H9 (cell line): Measurements from ENCODE around the gene PLXNB1. TPM values are rescaled to one million over a fixed set of nuclear protein-coding genes. Genes with fewer than 3 reads are reported as not detected.

Experiments used
- DNase-seq: peaks from one replicate; pipeline ENCODE4 v3.0.0-alpha.2; 2017
- H2AFZ ChIP-seq: one replicate; pipeline ENCODE4 v1.6.1; 2013; ENCODE audit warnings: mild to moderate bottlenecking, low read length, control low read depth, moderate library complexity
- H2AK5ac ChIP-seq: 2 replicates; pipeline ENCODE4 v1.6.1; 2013; ENCODE audit warnings: low read length, control low read depth, mixed read lengths; ENCODE audit not compliant: insufficient read length
- H2BK120ac ChIP-seq: one replicate; pipeline ENCODE4 v1.6.1; 2013; ENCODE audit warnings: low read depth, mild to moderate bottlenecking, low read length, control low read depth, inconsistent platforms; ENCODE audit not compliant: poor library complexity, severe bottlenecking
- H2BK12ac ChIP-seq: 2 replicates; pipeline ENCODE4 v1.6.1; 2013; ENCODE audit warnings: low read length, control low read depth, mixed read lengths, low read depth; ENCODE audit not compliant: insufficient read length
- H2BK15ac ChIP-seq: 2 replicates; pipeline ENCODE4 v1.6.1; 2013; ENCODE audit warnings: low read depth, low read length, control low read depth
- H2BK20ac ChIP-seq: one replicate; pipeline ENCODE4 v1.6.1; 2013; ENCODE audit warnings: low read depth, mild to moderate bottlenecking, low read length, control low read depth, inconsistent platforms; ENCODE audit not compliant: poor library complexity, severe bottlenecking
- H2BK5ac ChIP-seq: 2 replicates; pipeline ENCODE4 v1.6.1; 2013; ENCODE audit warnings: low read length, control low read depth, mixed read lengths; ENCODE audit not compliant: insufficient read length
- H3K14ac ChIP-seq: 2 replicates; pipeline ENCODE4 v1.6.1; 2013; ENCODE audit warnings: low read length, control low read depth; ENCODE audit not compliant: insufficient read depth
- H3K18ac ChIP-seq: 2 replicates; pipeline ENCODE4 v1.6.1; 2013; ENCODE audit warnings: low read depth, mild to moderate bottlenecking, mixed read lengths, low read length, control low read depth; ENCODE audit not compliant: insufficient read length
- H3K23ac ChIP-seq: 2 replicates; pipeline ENCODE4 v1.6.1; 2013; ENCODE audit warnings: low read length, control low read depth, mixed read lengths, low read depth; ENCODE audit not compliant: insufficient read length
- H3K23me2 ChIP-seq: 2 replicates; pipeline ENCODE4 v1.6.1; 2013; ENCODE audit warnings: low read depth, mild to moderate bottlenecking, mixed read lengths, low read length, control low read depth; ENCODE audit not compliant: insufficient read length, poor library complexity, severe bottlenecking
- H3K27ac ChIP-seq: 2 replicates; pipeline ENCODE4 v1.5.1; 2013; ENCODE audit warnings: low read length, control low read depth, mixed read lengths, low read depth; ENCODE audit not compliant: insufficient read length
- H3K27me3 ChIP-seq: 2 replicates; pipeline ENCODE4 v1.6.1; 2013; ENCODE audit warnings: low read length, control low read depth, inconsistent platforms; ENCODE audit not compliant: insufficient read depth
- H3K4ac ChIP-seq: 2 replicates; pipeline ENCODE4 v1.6.1; 2013; ENCODE audit warnings: low read depth, mild to moderate bottlenecking, control low read depth, inconsistent platforms, low read length, moderate library complexity
- H3K4me1 ChIP-seq: 2 replicates; pipeline ENCODE4 v1.6.1; 2013; ENCODE audit warnings: low read length, control low read depth, inconsistent platforms; ENCODE audit not compliant: insufficient read depth
- H3K4me2 ChIP-seq: 2 replicates; pipeline ENCODE4 v1.6.1; 2013; ENCODE audit warnings: low read length, control low read depth, mixed read lengths; ENCODE audit not compliant: insufficient read length, insufficient read depth
- H3K56ac ChIP-seq: 2 replicates; pipeline ENCODE4 v1.6.1; 2013; ENCODE audit warnings: low read depth, mild to moderate bottlenecking, mixed read lengths, low read length, control low read depth; ENCODE audit not compliant: insufficient read length
- H3K79me1 ChIP-seq: 2 replicates; pipeline ENCODE4 v1.6.1; 2013; ENCODE audit warnings: low read depth, mild to moderate bottlenecking, moderate library complexity, low read length, control low read depth, inconsistent platforms; ENCODE audit not compliant: insufficient read depth, poor library complexity, severe bottlenecking
- H3K79me2 ChIP-seq: 2 replicates; pipeline ENCODE4 v1.6.1; 2013; ENCODE audit warnings: low read length, control low read depth, inconsistent platforms; ENCODE audit not compliant: insufficient read depth
- H3K9ac ChIP-seq: 2 replicates; pipeline ENCODE4 v1.6.1; 2013; ENCODE audit warnings: low read length, control low read depth, mixed read lengths; ENCODE audit not compliant: insufficient read length; ENCODE audit errors: extremely low read depth
- H3K9me3 ChIP-seq: one replicate; pipeline ENCODE4 v1.6.1; 2013; ENCODE audit warnings: low read depth, low read length, inconsistent platforms; ENCODE audit not compliant: control insufficient read depth
- H3T11ph ChIP-seq: one replicate; pipeline ENCODE4 v1.6.1; 2013; ENCODE audit warnings: mild to moderate bottlenecking, low read length, control low read depth, inconsistent platforms
- H4K20me1 ChIP-seq: one replicate; pipeline ENCODE4 v1.6.1; 2013; ENCODE audit not compliant: control insufficient read depth, insufficient read length, insufficient read depth
- H4K5ac ChIP-seq: 2 replicates; pipeline ENCODE4 v1.6.1; 2013; ENCODE audit warnings: low read depth, mild to moderate bottlenecking, mixed read lengths, low read length, control low read depth; ENCODE audit not compliant: insufficient read length
- H4K8ac ChIP-seq: replicated peaks from 2 replicates; pipeline ENCODE4 v1.6.1; 2013; ENCODE audit warnings: low read length, control low read depth, mixed read lengths, low read depth; ENCODE audit not compliant: insufficient read length
- H4K91ac ChIP-seq: 2 replicates; pipeline ENCODE4 v1.6.1; 2013; ENCODE audit warnings: low read depth, mild to moderate bottlenecking, moderate library complexity, mixed read lengths, low read length, control low read depth; ENCODE audit not compliant: insufficient read length
- H3K27ac Mint-ChIP-seq, 3 experiments: 2 replicates in 2 of 3; 3 replicates in 1 of 3; pipeline ENCODE4 v1.8.0; 2020 to 2021; ENCODE audit warnings: mixed read lengths in 3 of 3, mild to moderate bottlenecking in 1 of 3, moderate library complexity in 1 of 3
- H3K27me3 Mint-ChIP-seq: 2 replicates; pipeline ENCODE4 v1.8.0; 2021; ENCODE audit warnings: low read depth, mild to moderate bottlenecking, moderate library complexity, mixed read lengths
- H3K36me3 Mint-ChIP-seq, 3 experiments: 2 replicates in 2 of 3; 3 replicates in 1 of 3; pipeline ENCODE4 v1.8.0; 2020 to 2021; ENCODE audit warnings: low read depth in 3 of 3, mixed read lengths in 3 of 3; ENCODE audit not compliant: insufficient read depth in 1 of 3
- H3K4me1 Mint-ChIP-seq, 2 experiments: 2 replicates each; pipeline ENCODE4 v1.8.0; 2020; ENCODE audit warnings: mixed read lengths in 2 of 2
- H3K4me3 Mint-ChIP-seq, 2 experiments: 2 replicates in 1 of 2; 3 replicates in 1 of 2; pipeline ENCODE4 v1.8.0; 2020 to 2021; ENCODE audit warnings: mild to moderate bottlenecking in 2 of 2, mixed read lengths in 2 of 2, moderate library complexity in 1 of 2
- H3K9me3 Mint-ChIP-seq, 2 experiments: 2 replicates in 1 of 2; 3 replicates in 1 of 2; pipeline ENCODE4 v1.8.0; 2020; ENCODE audit warnings: mild to moderate bottlenecking in 2 of 2, mixed read lengths in 2 of 2, moderate library complexity in 1 of 2
- CTCF ChIP-seq: fragments of 200-600 bp; sonication (generic); conservative IDR thresholded peaks from 3 replicates; pipeline ENCODE4 v1.8.0; 2021; ENCODE audit warnings: antibody characterized with exemption, mild to moderate bottlenecking
- WGBS: extraction: QIAGEN DNeasy Blood & Tissue Kit; methylation state at CpG from one replicate; pipeline ENCODE4 v1.1.7; 2013; ENCODE audit warnings: missing lambda C conversion rate, low lambda C conversion rate, mixed read lengths; ENCODE audit not compliant: insufficient read length; ENCODE audit errors: extremely low coverage; 5-methylcytosine and 5-hydroxymethylcytosine counted together
- total RNA-seq: library from RNA; stranded (reverse); gene quantifications from 2 replicates; pipeline ENCODE4 v1.2.1, GENCODE V29; 2021

The PLXNB1 gene
- total RNA-seq, 1 experiment from 2014 or later: 184 TPM

- no peak overlapping the region for H3T11ph ChIP-seq
- TF ChIP-seq CTCF: no peak
- H4K91ac ChIP-seq: no peak overlapping the region
- no peak overlapping the region for H2BK20ac ChIP-seq
- H3K27ac Mint-ChIP-seq: no peak overlapping the region
- H3K4me1 ChIP-seq: no peaks in the 10 kb centered on the region
- H3K36me3 Mint-ChIP-seq: no peaks in the 10 kb centered on the region
- H2BK120ac ChIP-seq: no peak overlapping the region
- no CpG with 5 or more reads among the region's 7 CpGs for WGBS
- no peak overlapping the region for H3K27ac ChIP-seq
- H2BK5ac ChIP-seq: no peak overlapping the region
- H3K27me3 ChIP-seq: no peaks in the 10 kb centered on the region
- H4K5ac ChIP-seq: no peak overlapping the region
- no peak overlapping the region for H3K9ac ChIP-seq
- H3K27me3 Mint-ChIP-seq: no peaks in the 10 kb centered on the region; the same call in 1 of the 2 replicates
- no peak overlapping the region for H3K4me2 ChIP-seq
- H4K20me1 ChIP-seq: no peaks in the 10 kb centered on the region
- peaks cover 18 to 25% of the 10 kb centered on the region in 2 experiments for H3K4me1 Mint-ChIP-seq
- no peak overlapping the region for H3K14ac ChIP-seq
- no peak overlapping the region for H3K56ac ChIP-seq
- no peak overlapping the region for H3K18ac ChIP-seq
- H2BK15ac ChIP-seq: no peak overlapping the region
- H3K9me3 Mint-ChIP-seq: no peaks in the 10 kb centered on the region
- H2AFZ ChIP-seq: no peak overlapping the region
- no peak overlapping the region for H2AK5ac ChIP-seq
- H2BK12ac ChIP-seq: no peak overlapping the region
- no peaks in the 10 kb centered on the region for H3K23me2 ChIP-seq
- H3K23ac ChIP-seq: no peak overlapping the region
- no peak overlapping the region for H3K4me3 Mint-ChIP-seq
- H3K4ac ChIP-seq: no peak overlapping the region
- no peak overlapping the region for H4K8ac ChIP-seq
- H3K79me1 ChIP-seq: no peaks in the 10 kb centered on the region
- DNase-seq: no peak
- no peaks in the 10 kb centered on the region for H3K79me2 ChIP-seq
- no peaks in the 10 kb centered on the region for H3K9me3 ChIP-seq
These were observed 57.5 kb downstream of the PLXNB1 start for GRCh38 chr3:48372377-48372770.
